CD4-positive, alpha-beta T cell treated with Interferon gamma for 1 hour (primary cell): ENCODE results near the gene SEMA5A.

Experiments used
- DNase-seq: peaks from one replicate; pipeline ENCODE4 v3.0.0-alpha.2; 2020

The SEMA5A gene, protein sequence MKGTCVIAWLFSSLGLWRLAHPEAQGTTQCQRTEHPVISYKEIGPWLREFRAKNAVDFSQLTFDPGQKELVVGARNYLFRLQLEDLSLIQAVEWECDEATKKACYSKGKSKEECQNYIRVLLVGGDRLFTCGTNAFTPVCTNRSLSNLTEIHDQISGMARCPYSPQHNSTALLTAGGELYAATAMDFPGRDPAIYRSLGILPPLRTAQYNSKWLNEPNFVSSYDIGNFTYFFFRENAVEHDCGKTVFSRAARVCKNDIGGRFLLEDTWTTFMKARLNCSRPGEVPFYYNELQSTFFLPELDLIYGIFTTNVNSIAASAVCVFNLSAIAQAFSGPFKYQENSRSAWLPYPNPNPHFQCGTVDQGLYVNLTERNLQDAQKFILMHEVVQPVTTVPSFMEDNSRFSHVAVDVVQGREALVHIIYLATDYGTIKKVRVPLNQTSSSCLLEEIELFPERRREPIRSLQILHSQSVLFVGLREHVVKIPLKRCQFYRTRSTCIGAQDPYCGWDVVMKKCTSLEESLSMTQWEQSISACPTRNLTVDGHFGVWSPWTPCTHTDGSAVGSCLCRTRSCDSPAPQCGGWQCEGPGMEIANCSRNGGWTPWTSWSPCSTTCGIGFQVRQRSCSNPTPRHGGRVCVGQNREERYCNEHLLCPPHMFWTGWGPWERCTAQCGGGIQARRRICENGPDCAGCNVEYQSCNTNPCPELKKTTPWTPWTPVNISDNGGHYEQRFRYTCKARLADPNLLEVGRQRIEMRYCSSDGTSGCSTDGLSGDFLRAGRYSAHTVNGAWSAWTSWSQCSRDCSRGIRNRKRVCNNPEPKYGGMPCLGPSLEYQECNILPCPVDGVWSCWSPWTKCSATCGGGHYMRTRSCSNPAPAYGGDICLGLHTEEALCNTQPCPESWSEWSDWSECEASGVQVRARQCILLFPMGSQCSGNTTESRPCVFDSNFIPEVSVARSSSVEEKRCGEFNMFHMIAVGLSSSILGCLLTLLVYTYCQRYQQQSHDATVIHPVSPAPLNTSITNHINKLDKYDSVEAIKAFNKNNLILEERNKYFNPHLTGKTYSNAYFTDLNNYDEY

DNA sequence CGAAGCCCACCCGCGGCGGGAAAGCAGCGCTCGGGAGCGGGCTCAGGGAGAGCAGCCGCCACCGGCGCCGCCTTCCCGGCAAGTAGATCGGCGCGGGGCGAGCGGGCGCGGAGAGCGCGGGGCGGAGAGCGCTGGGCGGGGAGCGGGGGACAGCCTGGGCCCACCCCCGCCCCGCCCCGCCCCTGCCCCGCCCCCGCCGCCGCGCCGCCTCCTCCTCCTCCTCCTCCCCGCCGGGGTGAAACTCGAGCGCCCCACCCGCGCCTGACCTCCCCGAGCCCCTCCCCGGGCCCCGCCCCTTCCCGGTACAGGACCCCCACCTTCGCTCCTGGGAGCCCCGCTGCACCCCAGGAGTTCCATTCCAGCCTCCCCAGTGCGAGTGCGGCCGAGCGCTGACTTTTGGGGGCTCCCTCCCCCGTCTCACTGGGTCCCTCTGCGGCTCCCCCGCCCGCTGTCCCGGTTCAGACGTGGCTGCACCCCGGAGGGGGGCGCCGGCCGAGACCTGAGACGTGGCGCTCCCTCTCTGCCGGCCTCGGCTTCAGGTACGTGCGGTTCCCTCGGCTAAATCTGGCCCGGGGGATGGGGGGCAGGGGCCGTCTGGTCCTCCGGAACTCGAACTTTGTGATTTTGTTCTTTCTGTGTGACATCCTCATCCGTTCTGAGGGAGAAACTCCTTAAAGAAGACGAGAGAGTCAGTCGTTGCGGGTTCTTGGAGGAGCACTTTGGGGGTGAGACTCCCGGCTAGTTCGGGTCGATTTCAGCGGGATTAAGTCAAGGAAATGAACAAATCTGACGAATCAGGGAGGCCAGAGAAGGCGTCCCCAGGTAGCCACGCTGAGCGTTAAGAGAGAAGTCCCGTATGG is at the start of gene SEMA5A:
SEMA5A (minus strand) TSS at position 84 of the 860 bp plus-strand sequence. CDS start 166,129 bp downstream, outside the sequence.
- DNase-seq: no peak

DNA sequence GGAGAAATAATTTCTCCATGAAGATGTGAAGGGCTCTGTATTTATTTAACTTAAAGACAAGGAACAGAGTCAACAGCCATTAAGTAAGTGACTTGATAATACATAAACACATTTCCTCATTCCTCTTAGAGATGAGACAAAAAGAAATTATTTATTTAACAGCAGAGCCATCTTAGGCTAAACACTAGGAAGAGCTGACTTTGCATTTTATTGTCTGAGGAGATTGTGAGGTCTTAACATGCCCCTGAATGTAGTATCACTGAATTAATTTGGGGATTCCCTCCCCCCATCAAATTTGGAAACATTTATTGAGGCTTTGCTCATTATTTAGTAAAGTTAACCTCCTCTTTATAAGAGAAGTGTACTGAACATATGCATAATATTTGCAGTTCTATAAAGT is 49.0 kb upstream of the SEMA5A start:
- DNase-seq: no peak

DNA sequence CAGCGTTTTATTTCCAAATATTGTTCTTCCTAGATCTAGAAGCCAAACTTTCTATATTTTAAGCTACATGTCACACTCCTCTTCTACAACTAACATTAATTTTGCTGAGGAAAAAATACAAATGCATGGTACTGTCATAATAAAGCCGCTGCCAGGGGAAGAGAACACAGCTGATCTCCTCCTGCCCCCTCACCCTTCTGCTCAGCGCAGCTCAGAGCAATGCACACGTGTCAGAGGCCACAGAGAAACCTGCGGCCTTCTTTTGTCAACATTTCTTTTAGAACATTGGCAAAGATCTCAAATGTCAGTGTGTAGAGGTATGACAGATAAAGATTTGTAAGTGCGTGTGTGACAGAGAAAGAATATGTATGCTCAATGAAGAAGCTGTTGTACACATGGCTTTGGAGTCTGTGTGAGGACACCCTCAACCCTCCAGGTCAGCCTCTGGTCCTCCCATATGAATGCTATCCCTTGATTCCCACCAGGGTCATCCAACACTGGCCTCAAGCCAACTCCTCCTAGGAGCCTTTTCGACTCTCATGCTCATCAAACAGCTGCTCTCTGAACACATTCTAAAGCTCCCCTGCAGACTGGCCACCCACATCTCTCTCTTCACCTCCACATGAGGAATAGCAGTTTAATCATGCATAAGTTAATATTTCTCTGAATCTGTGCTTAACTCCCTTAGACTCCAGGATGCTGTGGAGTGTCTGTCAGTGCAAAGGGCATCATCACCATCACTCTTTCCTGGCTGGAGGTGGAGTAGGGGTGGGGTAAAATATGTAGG is 43.4 kb upstream of the SEMA5A start:
- no peak for DNase-seq

DNA sequence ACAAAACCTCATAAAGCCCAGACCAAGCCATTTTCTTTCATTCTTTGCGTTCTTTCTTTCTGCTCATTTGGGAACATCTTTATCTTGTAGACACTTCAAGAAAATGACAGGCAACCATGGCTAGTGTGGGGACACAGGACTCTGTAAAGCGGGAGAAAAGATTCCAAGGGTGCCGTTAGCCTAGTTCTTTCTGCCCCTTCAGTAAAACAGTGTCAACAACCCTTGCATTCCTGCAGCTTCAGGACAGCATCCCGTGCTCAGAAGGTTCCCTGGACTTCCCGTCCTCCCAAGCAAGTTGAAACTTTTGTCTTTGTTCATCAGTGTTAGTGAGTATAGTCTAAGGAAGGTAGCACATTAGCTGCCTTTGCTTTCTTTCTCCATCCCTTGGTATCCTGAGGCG is 42.4 kb upstream of the SEMA5A start:
- no peak for DNase-seq

DNA sequence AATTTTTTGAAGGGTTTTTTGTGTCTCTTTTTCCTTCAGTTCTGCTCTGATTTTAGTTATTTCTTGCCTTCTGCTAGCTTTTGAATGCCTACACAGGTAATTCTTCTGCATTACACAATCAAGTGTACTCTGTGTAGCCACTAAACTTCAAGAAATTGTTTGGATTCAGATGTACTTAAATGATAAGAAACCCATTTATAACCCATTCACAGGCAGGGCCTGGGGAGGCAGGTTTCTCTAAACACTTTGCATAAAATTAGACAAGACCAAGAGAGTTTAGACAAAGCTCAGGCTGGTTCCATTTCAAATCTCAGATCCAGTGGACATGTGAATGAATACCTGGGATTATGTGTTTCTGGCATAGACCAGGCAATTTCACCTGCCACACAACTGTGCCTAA is 41.3 kb upstream of the SEMA5A start:
- DNase-seq: no peak

DNA sequence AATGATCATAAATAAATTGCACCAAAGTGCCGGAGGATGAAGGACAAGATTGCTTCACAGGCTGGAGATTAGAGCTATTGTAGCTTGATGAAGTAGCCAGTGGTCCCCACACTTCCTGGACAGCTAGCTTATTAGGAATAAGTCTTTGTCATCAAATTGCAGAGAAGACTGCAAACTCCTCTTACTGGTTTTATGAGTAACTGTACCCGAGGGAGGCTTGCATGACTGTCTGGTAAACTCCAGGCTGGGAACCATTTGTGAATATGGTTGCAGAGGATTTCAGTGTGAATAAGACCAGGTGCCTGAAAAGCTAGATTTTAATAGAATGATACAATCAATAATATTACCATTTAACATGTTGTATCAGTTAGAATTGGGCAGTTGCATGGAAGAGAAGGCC is 36.5 kb upstream of the SEMA5A start:
- no peak for DNase-seq

DNA sequence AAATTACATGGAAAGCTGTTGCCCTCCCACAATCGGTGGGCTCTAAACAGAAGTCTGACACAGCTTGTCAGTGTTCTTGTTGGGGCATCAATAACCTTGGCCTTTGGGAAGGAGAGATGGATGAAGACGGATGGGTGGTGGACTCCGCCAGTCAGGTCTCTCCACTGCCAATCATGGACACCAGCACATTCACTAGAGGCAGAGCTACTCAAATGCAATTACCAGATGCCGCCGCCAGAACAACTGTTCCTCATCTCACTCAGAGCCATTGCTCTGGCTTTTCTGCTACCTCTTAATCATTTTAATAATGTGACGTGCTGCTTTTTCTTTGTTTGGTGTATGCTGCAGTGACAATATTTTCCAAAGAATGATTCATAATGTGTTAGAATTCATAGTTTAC is 27.9 kb upstream of the SEMA5A start:
- DNase-seq: no peak

DNA sequence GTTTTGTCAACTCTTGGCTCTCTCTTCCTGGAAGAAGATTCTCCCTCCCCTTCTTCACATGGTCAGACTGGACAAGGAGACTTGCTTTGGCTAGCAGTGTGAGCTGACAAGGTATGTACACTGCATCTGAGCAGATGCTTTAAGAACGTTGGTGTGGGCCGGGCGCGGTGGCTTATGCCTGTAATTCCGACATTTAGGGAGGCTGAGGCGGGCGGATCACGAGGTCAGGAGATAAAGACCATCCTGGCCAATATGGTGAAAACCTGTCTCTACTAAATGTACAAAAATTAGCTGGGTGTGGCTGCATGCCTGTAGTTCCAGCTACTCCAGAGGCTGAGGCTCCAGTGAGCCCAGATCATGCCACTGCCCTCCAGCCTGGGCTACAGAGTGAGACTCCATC is 26.4 kb upstream of the SEMA5A start:
- no peak for DNase-seq

DNA sequence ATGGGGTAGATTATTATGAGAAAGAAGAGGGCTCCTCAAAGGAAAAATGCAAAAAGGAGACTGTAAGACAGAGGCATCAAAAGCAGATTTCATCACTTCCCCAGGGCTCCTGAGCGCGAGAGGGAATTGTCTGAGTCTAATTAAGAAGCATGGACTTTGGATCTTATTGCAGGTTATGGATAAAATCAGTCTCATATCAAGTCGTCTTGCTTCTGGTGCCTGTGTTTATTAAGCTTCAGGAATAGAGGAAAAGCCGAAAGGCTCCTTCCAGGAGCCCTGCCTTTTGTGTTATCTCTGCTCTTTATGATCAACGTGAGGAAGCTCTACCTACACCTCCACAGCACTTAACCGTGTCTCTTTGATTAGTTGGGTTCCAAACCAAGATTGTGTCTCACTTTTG is 25.0 kb upstream of the SEMA5A start:
- DNase-seq: no peak

DNA sequence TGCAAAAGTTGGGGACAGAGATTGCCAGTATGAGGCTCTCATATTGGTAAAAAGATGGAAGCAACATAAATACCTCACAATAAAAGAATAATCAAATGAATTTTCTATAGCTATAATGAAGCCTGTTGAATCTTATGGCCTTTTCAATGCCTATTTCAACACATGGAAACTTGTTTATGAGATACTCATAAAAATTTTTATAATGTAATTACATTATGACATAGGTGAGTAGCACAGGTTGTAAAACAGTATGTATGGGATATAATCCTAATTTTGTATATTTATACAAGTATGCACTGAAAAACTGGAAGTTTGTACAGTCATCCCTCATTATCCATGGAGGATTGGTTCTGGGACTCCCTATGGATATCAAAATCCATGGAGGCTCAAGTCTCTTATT is 21.2 kb upstream of the SEMA5A start:
- DNase-seq: no peak

DNA sequence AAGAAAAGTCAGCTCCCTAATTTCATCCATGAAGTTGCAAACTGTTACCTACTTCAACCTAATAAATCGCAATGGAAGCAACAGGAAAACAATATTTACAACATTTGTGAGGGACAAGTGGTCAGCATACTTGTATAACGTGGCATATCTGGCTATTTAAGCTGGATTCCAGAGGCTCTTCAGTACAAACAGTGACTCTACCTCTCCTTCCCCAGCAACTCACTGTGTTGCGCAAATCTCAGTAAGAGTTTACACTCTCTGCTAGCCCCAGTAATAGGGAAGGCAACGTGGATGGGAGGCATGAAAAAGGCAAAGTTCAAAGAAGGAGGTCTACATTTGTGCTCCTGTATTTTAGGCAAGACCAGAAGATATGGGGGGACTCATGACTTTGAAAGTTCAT is 18.9 kb upstream of the SEMA5A start:
- no peak for DNase-seq

DNA sequence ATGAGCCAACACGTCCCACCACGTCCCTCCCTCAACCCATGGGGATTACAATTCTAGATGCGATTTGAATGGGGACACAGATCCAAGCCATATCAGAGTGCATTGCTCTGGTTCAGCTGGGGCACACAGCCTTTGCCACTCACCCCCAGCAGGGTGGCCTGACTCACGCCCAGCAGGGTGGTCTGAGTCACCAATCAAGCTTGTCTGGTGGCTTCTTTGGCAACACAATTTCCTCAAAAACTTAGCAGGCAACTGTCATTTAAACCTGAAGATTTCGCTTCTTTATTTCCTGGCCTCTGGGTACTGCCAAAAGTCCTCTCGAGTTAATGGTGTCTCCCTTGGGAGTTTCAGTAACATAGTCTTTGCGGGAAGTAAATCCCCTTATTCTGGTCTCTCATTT is 16.3 kb upstream of the SEMA5A start:
- DNase-seq: no peak

DNA sequence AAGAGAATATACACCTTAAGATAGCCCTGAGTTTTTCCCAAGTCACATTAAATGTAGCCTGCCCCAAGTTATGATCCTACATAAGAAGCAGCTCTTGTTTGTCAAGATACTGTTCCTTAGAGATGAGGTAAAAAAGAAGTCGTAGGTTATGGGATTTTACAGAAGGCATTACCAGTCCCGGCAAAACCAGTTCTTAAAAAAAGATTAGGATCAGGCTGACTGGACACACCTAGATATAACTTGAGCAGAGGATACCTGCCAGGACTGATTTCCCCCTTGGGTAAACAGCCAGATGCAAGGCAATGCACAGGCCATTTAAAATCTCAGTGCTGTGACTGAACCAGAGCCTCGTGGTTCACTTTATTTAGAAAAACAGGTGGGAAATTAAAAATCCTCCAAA is 14.1 kb upstream of the SEMA5A start:
- no peak for DNase-seq

DNA sequence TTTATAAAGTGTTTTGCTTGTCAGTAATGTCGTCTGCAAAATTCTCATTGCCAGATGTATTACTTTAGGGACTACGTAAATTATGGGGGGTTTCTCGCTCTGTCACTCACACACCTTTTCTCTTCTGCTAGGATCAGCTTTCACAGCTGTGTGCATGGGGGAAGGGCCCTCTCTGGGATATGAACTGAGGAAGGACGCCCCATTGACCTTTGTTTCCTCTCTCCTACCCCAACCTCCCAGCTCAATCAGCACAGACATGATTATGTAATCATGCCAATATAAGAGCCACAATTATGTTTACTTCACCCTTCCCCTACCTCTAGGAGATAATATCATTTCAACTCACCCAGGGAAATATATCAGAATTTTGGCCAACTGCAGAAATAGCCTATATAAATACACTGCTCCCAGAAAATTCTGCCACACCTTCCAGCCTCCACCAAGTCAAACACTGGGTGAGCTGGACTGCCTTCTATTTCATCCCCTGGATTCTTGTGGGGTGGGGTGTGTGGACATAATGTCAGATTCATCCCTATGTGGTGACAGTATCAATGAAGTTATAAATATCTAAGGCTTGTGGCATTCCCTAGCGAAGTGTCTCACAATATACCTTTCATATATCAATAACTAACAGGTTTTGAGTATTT is 12.6 kb upstream of the SEMA5A start:
- no peak for DNase-seq

DNA sequence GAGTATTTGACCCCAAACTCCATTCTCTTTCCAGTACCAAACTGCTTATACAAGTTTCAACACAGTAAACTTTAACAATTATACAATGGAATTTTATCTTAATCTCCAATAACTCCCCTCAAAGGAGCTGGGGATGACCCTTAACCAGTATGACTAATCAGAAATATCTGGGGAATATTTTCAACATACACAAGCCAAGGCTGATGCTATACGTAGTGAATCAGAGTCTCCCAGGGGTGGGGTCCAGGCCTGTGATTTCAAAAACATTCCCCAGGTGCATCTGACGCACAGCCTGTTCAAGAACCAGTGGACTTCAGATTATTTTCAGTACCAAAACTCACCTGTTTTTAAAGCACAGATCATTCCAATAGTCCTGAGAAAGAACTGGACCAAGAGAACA is 11.8 kb upstream of the SEMA5A start:
- DNase-seq: no peak

DNA sequence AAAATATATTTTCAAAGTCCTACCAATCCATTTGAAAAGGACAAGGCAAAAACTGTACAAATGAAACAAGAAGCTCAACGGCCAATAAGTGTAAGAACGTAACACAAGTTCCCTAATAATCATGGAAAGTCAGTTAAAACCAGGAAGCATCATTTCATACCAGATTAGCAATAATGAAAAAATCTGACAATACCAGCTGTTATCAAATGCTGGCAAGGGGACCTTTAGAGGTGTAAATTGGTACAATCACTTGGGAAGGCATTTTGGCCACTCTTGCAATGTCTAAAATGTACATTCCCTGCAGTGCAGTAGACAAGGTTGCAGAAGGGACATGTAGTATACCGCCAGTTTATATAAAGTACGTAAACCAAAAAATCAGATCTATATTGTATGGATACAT is 10.1 kb upstream of the SEMA5A start:
- no peak for DNase-seq

DNA sequence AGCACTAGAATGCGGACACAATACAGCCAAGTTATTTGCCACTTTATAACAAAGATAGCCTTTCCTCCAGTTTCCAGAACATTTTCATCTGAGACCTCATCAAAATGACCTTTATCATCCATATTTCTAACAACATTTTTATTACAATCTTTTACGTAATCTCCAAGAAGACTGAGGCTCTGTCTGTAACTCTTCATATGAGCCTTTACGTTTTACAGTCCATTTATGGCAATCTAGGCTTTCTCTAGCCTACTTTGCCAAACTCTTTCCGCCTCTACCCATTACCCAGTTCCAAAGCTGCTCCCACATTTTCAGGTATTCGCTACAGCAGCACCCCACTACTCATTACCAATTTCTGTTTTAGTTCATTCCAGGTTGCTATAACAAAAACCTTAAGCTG is 8.2 kb upstream of the SEMA5A start:
- DNase-seq: no peak

DNA sequence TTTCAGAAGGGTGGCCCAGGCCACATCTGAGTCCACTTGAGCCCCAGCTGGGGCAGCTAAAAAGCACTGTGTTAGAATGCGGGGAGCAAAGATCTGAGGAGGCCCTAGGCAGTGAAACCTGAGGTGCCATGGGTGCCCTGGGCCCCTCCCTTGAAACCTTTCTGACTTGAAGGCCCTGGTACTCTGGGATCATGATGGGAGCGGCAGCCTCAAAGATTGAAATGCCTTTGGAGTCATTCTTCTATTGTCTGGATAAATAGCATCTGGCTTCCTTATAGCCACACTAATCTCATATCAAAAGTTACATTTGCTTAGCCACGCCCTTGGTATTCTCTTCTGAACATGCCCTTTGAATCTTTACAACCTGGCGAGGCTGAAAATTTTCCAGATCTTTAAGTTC is 7.7 kb upstream of the SEMA5A start:
- no peak for DNase-seq

DNA sequence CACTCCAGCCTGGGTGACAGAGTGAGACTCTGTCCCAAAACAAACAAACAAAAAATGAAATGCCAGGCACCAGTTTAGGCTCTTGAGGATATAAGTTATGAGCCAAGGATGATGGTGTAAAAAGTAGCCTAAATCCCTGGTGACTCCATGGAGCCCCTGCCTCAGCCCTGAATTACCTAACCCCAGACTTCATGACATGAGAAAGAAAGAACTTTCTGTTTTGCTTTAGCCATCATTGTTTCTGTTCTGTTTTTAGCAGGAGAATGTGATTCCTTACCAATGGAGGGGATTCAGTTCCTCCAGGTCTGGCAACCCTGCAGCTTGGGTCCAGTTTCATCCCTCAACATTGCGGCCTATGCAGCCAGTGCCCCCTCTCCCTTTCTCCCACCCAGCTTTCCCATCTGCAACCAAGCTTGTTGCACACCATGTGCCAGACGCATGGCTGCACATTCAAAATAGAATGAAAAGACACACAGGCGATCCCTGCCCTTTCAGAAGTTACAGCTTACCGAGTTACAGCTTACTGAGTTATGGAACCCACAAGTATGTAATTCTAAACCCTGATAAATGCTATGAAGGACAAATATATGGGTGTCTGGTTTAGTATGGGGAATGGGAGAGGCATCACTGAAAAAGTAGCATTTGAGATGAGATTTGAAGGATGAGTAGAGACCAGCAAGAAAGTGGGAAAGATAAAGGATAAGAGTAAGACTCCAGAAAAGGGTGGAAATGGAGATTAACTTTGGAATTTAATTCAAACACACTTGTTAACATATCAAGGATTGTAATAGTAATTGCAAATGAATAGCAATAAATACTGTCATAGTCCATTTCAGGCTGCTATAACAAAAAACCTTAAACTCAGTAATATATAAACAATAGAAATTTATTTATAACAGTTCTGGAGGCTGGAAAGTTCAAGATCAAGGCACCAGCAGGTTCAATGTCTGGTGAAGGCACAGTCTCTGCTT is 6.0 kb upstream of the SEMA5A start:
- DNase-seq: no peak

DNA sequence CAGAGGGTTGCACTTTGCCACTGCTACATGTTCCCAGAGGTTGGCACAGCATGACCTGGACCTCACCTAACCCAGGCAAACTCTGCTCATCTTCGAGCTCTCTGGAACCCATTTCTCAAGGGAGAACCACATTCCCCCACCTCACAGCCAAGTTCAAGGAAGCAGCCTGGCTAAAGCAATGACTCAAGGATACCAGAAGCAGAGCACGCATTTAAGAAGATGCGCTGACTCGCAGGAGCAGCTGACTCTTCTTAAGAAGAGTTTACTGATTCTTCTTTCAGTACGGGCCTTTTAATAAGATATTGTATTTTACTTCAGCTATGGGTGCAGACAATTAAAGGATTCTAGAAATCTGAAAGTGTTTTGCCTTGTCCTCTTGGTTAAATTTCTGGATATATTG is 4.1 kb upstream of the SEMA5A start:
- DNase-seq: no peak
